Astrocyte (in vitro differentiated cells and primary cell): ENCODE data around the gene SYNM.

Source experiments
- EZH2 ChIP-seq: IDR thresholded peaks from 2 replicates; pipeline ENCODE4 v1.6.1; 2012; ENCODE audit warnings: mild to moderate bottlenecking, low read length, inconsistent platforms; ENCODE audit not compliant: insufficient read depth
- TF ChIP-seq, protein P1 (sequence below): IDR thresholded peaks from 2 replicates; pipeline ENCODE4 v1.5.1; 2011; ENCODE audit warnings: low read depth, mild to moderate bottlenecking, inconsistent platforms, low read length, moderate library complexity; ENCODE audit not compliant: insufficient read depth

DNA sequence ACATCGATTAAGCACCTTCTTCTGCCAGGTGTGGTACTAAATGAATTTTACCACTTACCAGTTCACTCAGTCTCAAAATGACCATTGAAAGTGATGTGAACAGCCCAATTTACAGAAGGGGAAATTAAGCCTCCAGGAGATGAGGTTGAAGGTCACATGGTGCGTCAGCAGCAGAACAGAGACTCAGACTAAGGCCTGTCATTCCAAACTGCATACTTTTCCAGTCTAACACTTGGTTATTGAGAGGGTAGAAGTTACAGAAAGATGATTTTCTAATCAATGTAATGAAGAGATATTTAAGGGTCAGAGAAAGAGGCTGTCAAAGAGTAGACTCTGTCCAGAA, 76.1 kb downstream of the SYNM start:
- TF ChIP-seq, protein P1, sequence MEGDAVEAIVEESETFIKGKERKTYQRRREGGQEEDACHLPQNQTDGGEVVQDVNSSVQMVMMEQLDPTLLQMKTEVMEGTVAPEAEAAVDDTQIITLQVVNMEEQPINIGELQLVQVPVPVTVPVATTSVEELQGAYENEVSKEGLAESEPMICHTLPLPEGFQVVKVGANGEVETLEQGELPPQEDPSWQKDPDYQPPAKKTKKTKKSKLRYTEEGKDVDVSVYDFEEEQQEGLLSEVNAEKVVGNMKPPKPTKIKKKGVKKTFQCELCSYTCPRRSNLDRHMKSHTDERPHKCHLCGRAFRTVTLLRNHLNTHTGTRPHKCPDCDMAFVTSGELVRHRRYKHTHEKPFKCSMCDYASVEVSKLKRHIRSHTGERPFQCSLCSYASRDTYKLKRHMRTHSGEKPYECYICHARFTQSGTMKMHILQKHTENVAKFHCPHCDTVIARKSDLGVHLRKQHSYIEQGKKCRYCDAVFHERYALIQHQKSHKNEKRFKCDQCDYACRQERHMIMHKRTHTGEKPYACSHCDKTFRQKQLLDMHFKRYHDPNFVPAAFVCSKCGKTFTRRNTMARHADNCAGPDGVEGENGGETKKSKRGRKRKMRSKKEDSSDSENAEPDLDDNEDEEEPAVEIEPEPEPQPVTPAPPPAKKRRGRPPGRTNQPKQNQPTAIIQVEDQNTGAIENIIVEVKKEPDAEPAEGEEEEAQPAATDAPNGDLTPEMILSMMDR = no peak
- TF ChIP-seq EZH2 = no peak
